NT2/D1 (cell line): ENCODE results near the gene POMT1.

Source experiments
- DNase-seq: peaks from one replicate; pipeline ENCODE4 v3.0.0-alpha.2; 2011; ENCODE audit warnings: low read depth, low spot score
- H3K27me3 ChIP-seq: 2 replicates; pipeline ENCODE4 v1.6.0; 2011; ENCODE audit warnings: mild to moderate bottlenecking; ENCODE audit not compliant: insufficient read length, insufficient read depth
- H3K36me3 ChIP-seq: 2 replicates; pipeline ENCODE4 v1.6.1; 2011; ENCODE audit warnings: mild to moderate bottlenecking, low read length, mixed read lengths; ENCODE audit not compliant: insufficient read depth, insufficient read length
- H3K4me1 ChIP-seq: 2 replicates; pipeline ENCODE4 v1.5.1; 2011; ENCODE audit not compliant: insufficient read depth, insufficient read length
- H3K4me3 ChIP-seq: 2 replicates; pipeline ENCODE4 v1.5.1; 2011; ENCODE audit warnings: low read depth; ENCODE audit not compliant: insufficient read length
- H3K9ac ChIP-seq: 2 replicates; pipeline ENCODE4 v1.6.0; 2011; ENCODE audit warnings: low read depth; ENCODE audit not compliant: insufficient read length
- H3K9me3 ChIP-seq: 2 replicates; pipeline ENCODE4 v1.5.1; 2011; ENCODE audit warnings: mild to moderate bottlenecking, low read length; ENCODE audit not compliant: insufficient read depth
- SUZ12 ChIP-seq: IDR thresholded peaks from 2 replicates; pipeline ENCODE4 v1.6.1; 2011; ENCODE audit not compliant: insufficient read length, insufficient read depth; ENCODE audit errors: extremely low read depth
- YY1 ChIP-seq: IDR thresholded peaks from 2 replicates; pipeline ENCODE4 v1.6.1; 2011; ENCODE audit not compliant: insufficient read length, insufficient read depth
- ZNF274 ChIP-seq: IDR thresholded peaks from 2 replicates; pipeline ENCODE4 v1.6.1; 2011; ENCODE audit warnings: mild to moderate bottlenecking, low read depth, low read length

POMT1 gene

GRCh38 chr9:131552030-131552429, 49.3 kb downstream of the POMT1 start:
- Histone ChIP-seq H3K36me3 (peaks cover 3% of the 10 kb centered on the region), H3K9ac (no peak overlapping the region), H3K9me3 (peaks cover 9% of the 10 kb centered on the region; the same call in 1 of the 2 replicates), H3K4me3 (no peak overlapping the region), H3K27me3 (peaks cover 27% of the 10 kb centered on the region), H3K4me1 (peaks cover 7% of the 10 kb centered on the region)
- TF ChIP-seq YY1, result no peak
- TF ChIP-seq ZNF274, result no peak
- no peak for TF ChIP-seq SUZ12
- no peak for DNase-seq

DNA sequence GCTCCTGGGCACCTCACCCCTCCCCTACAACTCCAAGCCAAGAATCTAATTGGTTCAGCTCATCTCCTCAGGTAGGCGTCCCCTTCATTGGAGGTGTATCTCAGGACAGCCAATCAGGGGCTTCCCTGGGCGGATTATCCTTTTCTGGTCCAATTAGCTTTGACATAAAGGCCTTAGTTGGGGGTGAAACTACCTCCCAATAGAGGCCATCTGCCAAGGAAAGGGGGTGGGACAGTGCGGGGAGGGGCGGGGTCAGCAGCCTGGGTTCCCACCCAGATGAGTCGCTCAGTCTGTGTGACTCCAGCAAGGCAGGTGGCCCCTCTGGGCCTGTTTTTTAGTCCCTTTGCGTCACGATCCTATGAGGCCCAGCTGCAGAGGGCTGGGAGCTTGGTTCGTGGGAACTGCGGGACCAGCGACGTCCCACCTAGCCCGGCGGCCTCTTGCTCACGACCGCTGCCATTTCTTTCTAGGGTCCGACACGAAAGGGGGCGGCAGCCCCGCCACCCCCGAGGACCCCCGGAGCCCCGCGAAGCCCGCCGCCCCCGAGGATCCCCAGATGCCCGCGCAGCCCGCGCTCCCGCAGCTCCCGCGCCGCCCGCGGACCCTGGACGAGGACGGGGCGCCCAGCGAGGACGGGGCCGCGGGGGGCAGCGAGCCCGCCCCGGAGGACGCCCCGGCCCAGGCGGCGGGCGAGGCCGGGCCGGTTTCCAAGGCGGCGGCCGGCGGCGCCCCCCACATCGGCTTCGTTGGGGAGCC, 51.5 kb downstream of the POMT1 start:
- Histone ChIP-seq H3K4me1 (peaks cover 13% of the 10 kb centered on the region), H3K4me3 (peak overlapping the region; percentile 30), H3K9ac (no peak overlapping the region), H3K36me3 (peaks cover 6% of the 10 kb centered on the region), H3K27me3 (peaks cover 27% of the 10 kb centered on the region), H3K9me3 (peaks cover 9% of the 10 kb centered on the region; the same call in 1 of the 2 replicates)
- TF ChIP-seq YY1 (no peak), ZNF274 (no peak), SUZ12 (no peak)
- no peak for DNase-seq

DNA sequence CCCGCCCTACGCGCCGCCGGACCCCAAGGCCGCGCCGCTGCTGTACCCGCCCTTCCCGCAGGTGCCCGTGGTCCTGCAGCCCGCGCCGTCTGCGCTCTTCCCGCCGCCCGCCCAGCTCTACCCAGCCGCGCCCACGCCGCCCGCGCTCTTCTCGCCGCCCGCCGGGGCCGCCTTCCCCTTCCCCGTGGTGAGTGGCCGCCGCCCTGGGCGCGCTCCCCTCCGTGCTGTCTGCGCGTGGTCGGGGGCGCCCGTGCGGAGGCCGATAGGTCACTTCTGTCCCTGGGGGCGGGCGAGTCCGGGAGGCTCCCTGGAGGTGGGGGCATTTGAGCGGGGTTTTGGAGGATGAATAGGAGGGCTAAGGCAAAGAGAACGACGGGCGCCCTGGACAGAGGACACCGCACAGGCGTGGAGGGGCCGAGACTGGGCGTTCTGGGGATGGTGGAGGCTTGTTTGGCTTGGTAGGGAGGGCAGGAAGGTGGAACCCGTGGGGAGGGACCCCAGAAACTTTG, 52.2 kb downstream of the POMT1 start:
- Histone ChIP-seq H3K9ac (no peak overlapping the region), H3K4me3 (peak overlapping the region; percentile 30), H3K36me3 (peaks cover 6% of the 10 kb centered on the region), H3K9me3 (peaks cover 9% of the 10 kb centered on the region; the same call in 1 of the 2 replicates), H3K27me3 (peaks cover 27% of the 10 kb centered on the region), H3K4me1 (peaks cover 13% of the 10 kb centered on the region)
- no peak for DNase-seq
- TF ChIP-seq ZNF274, result no peak
- TF ChIP-seq YY1, result no peak
- TF ChIP-seq SUZ12, result no peak

DNA sequence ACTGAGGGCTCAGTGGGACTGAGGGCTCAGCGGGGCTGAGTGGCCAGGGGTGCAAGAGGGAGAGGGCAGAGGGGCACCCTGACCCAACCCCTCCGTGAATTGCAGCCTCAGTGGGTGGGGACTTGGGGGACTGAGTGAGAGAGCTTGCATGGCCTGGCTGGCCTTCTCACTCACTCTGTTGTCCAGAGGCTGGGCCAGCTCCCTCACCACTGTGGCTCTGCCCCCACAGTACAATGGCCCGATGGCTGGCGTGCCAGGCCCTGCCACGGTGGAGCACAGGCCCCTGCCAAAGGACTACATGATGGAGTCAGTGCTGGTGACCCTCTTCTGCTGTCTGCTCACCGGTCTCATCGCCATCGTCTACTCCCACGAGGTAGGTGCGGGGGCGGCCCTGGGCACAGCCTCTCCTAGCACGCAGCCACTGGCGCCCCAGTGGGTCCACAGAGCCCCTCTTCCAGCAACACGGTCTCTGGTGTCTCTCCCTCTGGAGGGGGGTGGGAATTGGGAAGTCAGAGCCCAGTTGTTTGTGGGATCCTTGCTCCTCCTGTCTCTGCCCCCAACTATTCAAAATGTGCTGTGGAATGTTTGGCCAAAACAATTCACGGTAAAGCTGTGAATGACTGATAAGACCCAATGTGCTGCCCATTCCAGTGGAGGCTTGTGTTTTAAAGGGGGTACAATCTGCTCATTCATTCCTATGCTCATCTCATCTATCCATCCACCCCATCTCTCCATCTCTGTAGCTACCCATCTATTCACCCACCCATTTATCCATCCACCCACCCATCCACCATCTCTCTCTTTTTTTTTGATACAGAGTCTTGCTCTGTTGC, 53.3 kb downstream of the POMT1 start:
- H3K36me3 ChIP-seq, result peaks cover 6% of the 10 kb centered on the region
- H3K27me3 ChIP-seq, result peaks cover 27% of the 10 kb centered on the region
- peaks cover 13% of the 10 kb centered on the region for H3K4me1 ChIP-seq
- no peak for TF ChIP-seq SUZ12
- TF ChIP-seq YY1, result no peak
- no peak for TF ChIP-seq ZNF274
- DNase-seq, result no peak
- H3K4me3 ChIP-seq, result no peak overlapping the region
- no peak overlapping the region for H3K9ac ChIP-seq
- peaks cover 9% of the 10 kb centered on the region; the same call in 1 of the 2 replicates for H3K9me3 ChIP-seq

GRCh38 chr9:131557855-131558548, 55.3 kb downstream of the POMT1 start:
- Histone ChIP-seq H3K27me3 (peaks cover 27% of the 10 kb centered on the region), H3K9me3 (peaks cover 16% of the 10 kb centered on the region; the same call in 1 of the 2 replicates), H3K36me3 (peaks cover 6% of the 10 kb centered on the region), H3K4me3 (no peak overlapping the region), H3K9ac (no peak overlapping the region), H3K4me1 (peaks cover 13% of the 10 kb centered on the region)
- TF ChIP-seq ZNF274, result no peak
- TF ChIP-seq YY1, result no peak
- TF ChIP-seq SUZ12, result no peak
- DNase-seq, result no peak

DNA sequence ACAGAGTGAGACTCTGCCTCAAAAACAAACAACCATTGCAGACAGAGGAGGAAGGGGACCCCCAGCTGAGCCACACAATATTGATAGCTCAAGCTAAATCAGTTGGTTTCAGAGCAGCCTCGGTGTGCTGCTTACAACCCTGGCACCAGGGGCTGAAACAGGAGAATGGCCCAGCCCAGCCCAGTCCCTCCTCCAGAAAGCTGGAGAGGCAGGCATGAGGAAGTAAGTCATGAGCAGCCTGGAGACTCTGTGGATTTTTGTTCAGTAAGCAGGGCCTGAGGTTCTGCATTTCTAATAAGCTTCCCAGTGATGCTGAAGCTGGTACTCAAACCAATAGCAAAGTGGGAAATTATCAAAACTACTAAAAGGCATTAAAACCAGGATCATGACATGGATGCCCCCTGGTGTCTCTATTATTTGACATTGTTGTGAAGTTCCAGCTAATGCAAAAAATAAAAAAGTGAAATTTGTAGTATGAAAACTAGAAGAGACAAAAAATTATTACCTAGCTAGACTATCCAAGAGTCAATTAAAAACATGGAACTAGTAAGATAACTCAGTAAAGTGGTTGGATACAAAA, 56.8 kb downstream of the POMT1 start:
- H3K9me3 ChIP-seq, result peaks cover 10% of the 10 kb centered on the region; the same call in 1 of the 2 replicates
- TF ChIP-seq SUZ12 (no peak), ZNF274 (no peak), YY1 (no peak)
- no peak overlapping the region for H3K9ac ChIP-seq
- peaks cover 19% of the 10 kb centered on the region for H3K27me3 ChIP-seq
- DNase-seq, result no peak
- H3K4me3 ChIP-seq, result no peak overlapping the region
- H3K36me3 ChIP-seq, result peaks cover 6% of the 10 kb centered on the region
- H3K4me1 ChIP-seq, result peaks cover 13% of the 10 kb centered on the region
